GM21576 (cell line): ENCODE results near the gene LEUTX.

Experiments used
- ATAC-seq: cut with Tn5 transposase; IDR thresholded peaks from one replicate; pipeline ENCODE4 v1.9.1; 2021; ENCODE audit warnings: mild to moderate bottlenecking, moderate library complexity; ENCODE audit not compliant: unreplicated experiment

LEUTX gene

GRCh38 chr19:39820696-39821095 lies 42.0 kb downstream of the LEUTX start:
- no peak for ATAC-seq

- ATAC-seq: no peak
Observed at GRCh38 chr19:39823686-39824085, 45.0 kb downstream of the LEUTX start.

DNA sequence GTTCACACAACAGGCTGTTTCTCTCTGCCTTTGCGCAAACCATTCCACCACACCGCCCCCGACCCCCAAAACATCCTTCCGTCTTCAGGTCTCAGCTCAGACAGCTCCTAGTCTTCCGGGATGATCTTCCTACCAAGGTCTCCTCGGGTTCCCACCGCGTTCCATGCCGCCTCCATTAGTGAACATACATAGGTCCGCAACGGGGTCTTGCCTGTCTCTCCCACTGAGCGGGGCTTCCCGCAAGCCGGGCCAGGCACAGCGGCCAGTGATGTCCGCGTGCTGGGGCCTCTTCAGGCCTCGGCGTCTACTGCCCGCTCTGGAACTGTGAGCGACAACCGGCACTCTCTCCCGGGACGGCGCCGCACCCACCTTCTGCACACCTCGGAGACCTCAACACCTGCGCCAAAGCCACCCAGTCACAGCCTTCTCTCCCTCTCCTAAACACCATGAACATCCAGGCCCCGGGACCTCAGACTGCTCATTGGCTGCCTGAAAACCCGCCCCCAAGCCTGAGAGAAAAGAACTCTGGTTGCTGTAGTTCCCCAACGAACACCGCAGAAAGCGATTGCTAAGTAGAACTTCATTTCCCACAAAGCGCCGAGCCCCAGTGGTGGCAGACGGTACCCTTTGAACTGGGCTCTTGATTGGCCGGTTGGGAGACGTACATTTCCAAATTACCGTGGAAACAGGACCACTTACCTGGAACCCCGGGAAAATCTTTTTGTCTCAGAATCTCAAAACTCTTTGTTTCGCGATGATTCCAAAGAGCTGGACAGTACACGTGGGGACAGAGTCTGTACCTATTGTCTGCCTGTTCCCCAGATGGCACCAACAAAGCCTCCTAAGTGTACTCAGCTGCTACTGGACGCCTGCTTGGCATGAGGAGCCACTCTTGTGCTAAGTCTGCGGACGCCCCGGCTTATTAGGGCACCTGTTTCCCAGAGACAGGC lies 45.8 kb downstream of the LEUTX start:
- peak; percentile 84 for ATAC-seq

DNA sequence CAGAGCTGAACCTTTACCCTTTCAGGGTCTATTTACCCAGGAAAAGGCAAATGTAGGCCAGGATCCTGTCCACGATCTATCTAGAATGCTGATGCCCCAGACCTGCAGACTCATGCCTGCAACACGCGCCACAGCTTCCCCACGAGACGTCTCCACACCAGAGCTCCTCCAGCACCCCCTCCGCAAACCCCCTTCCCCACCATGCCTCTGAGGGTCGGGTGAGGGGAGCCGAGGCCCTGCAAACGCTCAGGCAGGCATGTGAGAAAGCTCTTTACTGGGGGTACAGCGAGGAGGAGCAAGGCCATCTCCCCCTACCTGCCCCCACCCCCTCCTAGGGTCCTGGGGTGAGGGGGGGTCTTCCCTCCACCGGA lies 46.4 kb downstream of the LEUTX start:
- ATAC-seq: no peak

DNA sequence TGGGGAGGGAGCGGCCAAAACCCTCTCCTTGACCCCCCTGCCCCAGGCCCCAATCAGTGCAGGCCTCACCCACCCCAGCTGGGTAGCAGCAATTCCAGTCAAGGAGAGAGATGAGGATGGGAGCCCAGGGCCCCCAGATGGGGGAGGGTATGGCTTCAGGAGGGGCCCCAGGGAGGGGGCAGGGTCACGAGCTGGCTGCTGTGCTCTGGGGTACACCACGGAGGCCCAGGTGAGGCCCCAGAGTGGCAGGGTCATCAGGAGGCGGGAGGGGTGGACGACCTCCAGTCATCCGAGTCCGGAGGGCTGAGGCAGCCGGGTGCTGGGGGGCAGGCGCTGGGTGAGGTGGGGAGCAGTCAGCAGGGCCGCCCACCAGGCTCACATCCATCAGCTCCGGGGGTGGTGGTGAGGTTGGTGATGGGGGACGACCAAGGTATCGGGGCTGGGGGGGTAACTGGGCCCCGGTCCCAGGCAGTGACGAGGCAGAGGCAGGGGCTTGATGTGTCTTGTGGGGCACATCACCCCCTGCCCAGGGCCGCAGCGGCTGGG lies 47.0 kb downstream of the LEUTX start:
- no peak for ATAC-seq

- no peak for ATAC-seq
Observed at GRCh38 chr19:39826311-39826945, 47.8 kb downstream of the LEUTX start.

- no peak for ATAC-seq
Observed at GRCh38 chr19:39827216-39827615, 48.6 kb downstream of the LEUTX start.

DNA sequence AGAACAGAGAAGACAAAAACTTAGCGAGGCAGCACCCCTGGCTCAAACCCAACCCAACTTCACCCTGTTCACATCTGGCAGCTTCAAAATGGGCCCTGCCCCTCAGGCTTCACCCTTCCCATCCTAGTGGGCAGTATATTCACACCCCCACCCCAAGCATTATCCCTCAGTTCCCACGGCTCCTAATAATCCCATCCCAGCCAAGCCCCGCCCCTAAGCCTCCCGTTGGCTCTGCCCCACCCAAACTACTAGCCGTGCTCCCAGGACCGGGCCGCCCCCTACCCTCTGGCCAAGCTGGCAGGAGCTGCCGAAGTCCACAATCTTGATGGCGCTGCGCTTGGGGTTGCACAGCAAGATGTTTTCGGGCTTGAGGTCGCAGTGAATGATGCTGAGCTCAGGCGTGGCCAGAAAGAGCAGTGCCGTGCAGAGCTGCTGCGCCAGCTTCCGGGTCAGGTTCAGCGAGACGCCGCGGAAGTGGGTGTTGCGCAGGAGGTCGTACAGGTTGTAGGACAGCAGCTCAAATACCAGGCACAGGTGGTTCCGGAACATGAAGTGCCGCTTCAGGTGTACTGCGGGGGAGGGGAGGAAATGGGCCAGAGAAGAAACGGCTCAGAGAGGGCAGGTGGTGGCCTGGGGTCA lies 49.5 kb downstream of the LEUTX start:
- no peak for ATAC-seq

- ATAC-seq: no peak
Observed at GRCh38 chr19:39828654-39829032, 50.0 kb downstream of the LEUTX start.

- no peak for ATAC-seq
Observed at GRCh38 chr19:39829702-39830275, 51.1 kb downstream of the LEUTX start.

DNA sequence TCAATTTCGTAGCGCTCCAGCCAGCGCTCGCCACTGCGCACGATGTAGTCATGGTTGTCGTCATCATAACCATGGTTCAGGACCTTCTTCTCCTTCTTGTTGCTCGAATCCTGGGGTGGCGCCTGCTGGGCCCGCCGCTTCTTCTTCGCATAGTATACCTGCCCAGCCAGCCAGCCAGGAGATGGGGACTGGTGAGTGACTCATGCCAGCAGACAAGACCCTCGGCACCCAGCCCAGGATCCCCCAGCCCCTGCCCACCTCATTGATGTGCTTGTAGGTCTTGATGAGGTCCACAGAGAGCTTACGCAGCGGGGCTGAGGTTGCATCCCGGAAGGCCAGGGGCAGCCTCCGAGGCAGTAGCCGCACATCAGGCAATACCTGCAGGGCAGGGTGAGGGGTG lies 51.8 kb downstream of the LEUTX start:
- ATAC-seq: no peak

- no peak for ATAC-seq
Observed at GRCh38 chr19:39830847-39831246, 52.2 kb downstream of the LEUTX start.

DNA sequence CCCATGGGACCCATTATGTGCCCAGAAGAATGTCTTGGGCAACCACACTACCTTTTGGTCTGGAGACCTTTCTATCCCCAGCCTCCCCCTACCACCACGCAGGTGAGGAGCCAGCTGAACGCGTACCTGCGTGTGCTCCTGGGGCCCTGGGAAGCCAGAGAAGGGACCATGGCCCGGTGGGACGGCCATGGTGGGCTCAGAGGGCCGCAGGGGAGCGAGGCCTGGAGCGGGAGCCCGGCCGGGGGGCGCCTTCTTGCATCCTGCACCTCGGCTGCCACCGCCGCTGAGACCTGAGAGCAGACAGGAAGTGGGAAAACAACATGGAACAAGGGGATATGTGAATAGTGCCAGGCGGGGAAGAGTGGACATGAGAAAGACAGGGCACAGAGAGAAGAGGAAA lies 53.0 kb downstream of the LEUTX start:
- no peak for ATAC-seq

- ATAC-seq: no peak
Observed at GRCh38 chr19:39832341-39833083, 53.9 kb downstream of the LEUTX start.

DNA sequence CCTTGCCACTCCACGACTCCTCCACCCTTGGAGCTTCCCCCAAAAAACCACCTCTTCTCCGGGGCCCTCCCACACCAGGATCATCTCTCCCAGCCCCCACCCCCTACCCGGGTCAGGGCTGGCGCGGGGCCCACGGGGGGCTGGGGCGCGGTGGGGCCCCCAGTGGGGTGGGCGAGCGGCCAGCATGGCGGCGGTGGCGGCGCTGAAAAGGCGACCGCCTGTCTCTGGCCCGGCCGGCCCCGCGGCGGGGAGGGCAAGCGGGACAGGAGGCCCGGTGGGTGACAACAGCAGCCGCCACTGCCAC lies 54.5 kb downstream of the LEUTX start:
- ATAC-seq: no peak

GRCh38 chr19:39833464-39834286 lies 55.0 kb downstream of the LEUTX start, which contains the start of gene DYRK1B:
DYRK1B (minus strand) TSS chr19:39834162; CDS start chr19:39831867, 2,295 bp downstream.
- peak; percentile 84 for ATAC-seq

GRCh38 chr19:39834287-39834841 lies 55.7 kb downstream of the LEUTX start:
- ATAC-seq: no peak
